GM23338 (cell line): Measurements from ENCODE around the gene TSPAN10. TPM values are rescaled to one million over a fixed set of nuclear protein-coding genes. Genes with fewer than 3 reads are reported as not detected.

Experiments
- ATAC-seq: fragments of 200-7000 bp; cut with Tn5 transposase; 3 replicates; pipeline ENCODE4 v1.9.1; 2020
- DNase-seq: peaks from one replicate; pipeline ENCODE4 v3.0.0-alpha.2; 2015; ENCODE audit warnings: low spot score
- H2AFZ ChIP-seq: fragments of 200-600 bp; sonication (generic); 2 replicates; pipeline ENCODE4 v1.8.0; 2016; ENCODE audit warnings: antibody characterized with exemption, mild to moderate bottlenecking, moderate library complexity
- H3F3A ChIP-seq: fragments of 200-600 bp; sonication (generic); replicated peaks from 2 replicates; pipeline ENCODE4 v1.8.0; 2017; ENCODE audit warnings: antibody characterized with exemption, mixed run types, low read depth
- H3K27ac ChIP-seq: fragments of 200-600 bp; sonication (generic); 2 replicates; pipeline ENCODE4 v1.6.1; 2016; ENCODE audit warnings: low read depth
- H3K27me3 ChIP-seq: fragments of 200-600 bp; sonication (generic); 2 replicates; pipeline ENCODE4 v1.8.0; 2016; ENCODE audit warnings: mild to moderate bottlenecking, mixed run types, moderate library complexity; ENCODE audit not compliant: insufficient read depth
- H3K36me3 ChIP-seq: fragments of 200-600 bp; sonication (generic); 2 replicates; pipeline ENCODE4 v1.8.0; 2016; ENCODE audit warnings: mild to moderate bottlenecking; ENCODE audit not compliant: insufficient read depth
- H3K4me1 ChIP-seq: fragments of 200-600 bp; sonication (generic); 2 replicates; pipeline ENCODE4 v1.8.0; 2016; ENCODE audit warnings: mild to moderate bottlenecking, moderate library complexity; ENCODE audit not compliant: insufficient read depth
- H3K4me2 ChIP-seq: fragments of 200-600 bp; sonication (generic); 2 replicates; pipeline ENCODE4 v1.7.1; 2017; ENCODE audit warnings: mixed run types
- H3K4me3 ChIP-seq: fragments of 200-600 bp; sonication (generic); 2 replicates; pipeline ENCODE4 v1.6.1; 2016; ENCODE audit warnings: mixed run types
- H3K79me2 ChIP-seq: fragments of 200-600 bp; sonication (generic); replicated peaks from 2 replicates; pipeline ENCODE4 v1.8.0; 2017; ENCODE audit warnings: mild to moderate bottlenecking; ENCODE audit not compliant: insufficient read depth
- H3K9me2 ChIP-seq: fragments of 200-600 bp; sonication (generic); 2 replicates; pipeline ENCODE4 v1.8.0; 2017; ENCODE audit not compliant: insufficient read depth
- H4K20me1 ChIP-seq: fragments of 200-600 bp; sonication (generic); replicated peaks from 2 replicates; pipeline ENCODE4 v1.8.0; 2017; ENCODE audit warnings: mild to moderate bottlenecking; ENCODE audit not compliant: insufficient read depth
- H3K27ac Mint-ChIP-seq: 2 replicates; pipeline ENCODE4 v1.8.0; 2020; ENCODE audit warnings: inconsistent platforms, mild to moderate bottlenecking, moderate library complexity, mixed read lengths
- H3K27me3 Mint-ChIP-seq: 3 replicates; pipeline ENCODE4 v1.8.0; 2022; ENCODE audit warnings: low read depth, mild to moderate bottlenecking, moderate library complexity, mixed read lengths, inconsistent platforms; ENCODE audit not compliant: insufficient read depth, poor library complexity
- H3K36me3 Mint-ChIP-seq: 3 replicates; pipeline ENCODE4 v1.8.0; 2021; ENCODE audit warnings: low read depth, mild to moderate bottlenecking, inconsistent platforms, moderate library complexity, mixed read lengths
- H3K4me1 Mint-ChIP-seq: 3 replicates; pipeline ENCODE4 v1.8.0; 2020; ENCODE audit warnings: mild to moderate bottlenecking, inconsistent platforms, mixed read lengths
- H3K4me3 Mint-ChIP-seq: 3 replicates; pipeline ENCODE4 v1.8.0; 2021; ENCODE audit warnings: moderate library complexity, mild to moderate bottlenecking, inconsistent platforms, mixed read lengths
- H3K9me3 Mint-ChIP-seq: 3 replicates; pipeline ENCODE4 v1.8.0; 2020; ENCODE audit warnings: moderate library complexity, mild to moderate bottlenecking, inconsistent platforms, mixed read lengths
- CREB1 ChIP-seq: fragments of 250-450 bp; sonication (Bioruptor Pico); IDR thresholded peaks from 2 replicates; pipeline ENCODE4 v1.5.0; 2020; ENCODE audit warnings: low read depth, mild to moderate bottlenecking, moderate library complexity
- CTCF ChIP-seq, 2 experiments: fragments of 200-600 bp in 1 of 2; sonication (generic) in 1 of 2; conservative IDR thresholded peaks; 2 replicates each; pipeline versions ENCODE4 v1.5.1 to v1.6.1; 2016 to 2017; ENCODE audit warnings: antibody characterized with exemption in 2 of 2, low read depth in 2 of 2, mild to moderate bottlenecking in 2 of 2, moderate library complexity in 1 of 2
- ETS1 ChIP-seq: IDR thresholded peaks from 2 replicates; pipeline ENCODE4 v1.6.1; 2016; ENCODE audit warnings: antibody characterized with exemption
- EZH2 ChIP-seq: fragments of 200-600 bp; sonication (generic); IDR thresholded peaks from one replicate; pipeline ENCODE4 v1.8.0; 2017; ENCODE audit warnings: antibody characterized with exemption, mild to moderate bottlenecking, low read depth; ENCODE audit not compliant: unreplicated experiment
- EZH2phosphoT487 ChIP-seq: fragments of 200-600 bp; sonication (generic); IDR thresholded peaks from one replicate; pipeline ENCODE4 v1.8.1; 2018; ENCODE audit warnings: antibody characterized with exemption; ENCODE audit not compliant: unreplicated experiment
- JUNB ChIP-seq: IDR thresholded peaks from one replicate; pipeline ENCODE4 v1.6.1; 2016; ENCODE audit warnings: antibody characterized with exemption; ENCODE audit not compliant: unreplicated experiment
- NANOG ChIP-seq: IDR thresholded peaks from 2 replicates; pipeline ENCODE4 v1.6.1; 2016; ENCODE audit warnings: antibody characterized with exemption, borderline replicate concordance
- POLR2AphosphoS5 ChIP-seq: IDR thresholded peaks from 2 replicates; pipeline ENCODE4 v1.6.1; 2016; ENCODE audit warnings: antibody characterized with exemption, low read depth
- REST ChIP-seq: IDR thresholded peaks from one replicate; pipeline ENCODE4 v1.6.1; 2018; ENCODE audit warnings: antibody characterized with exemption; ENCODE audit not compliant: unreplicated experiment
- STAT1 ChIP-seq: IDR thresholded peaks from one replicate; pipeline ENCODE4 v1.6.1; 2016; ENCODE audit warnings: antibody characterized with exemption; ENCODE audit not compliant: unreplicated experiment
- ZNF114 ChIP-seq: fragments of 250-450 bp; sonication (Bioruptor Pico); IDR thresholded peaks from 2 replicates; pipeline ENCODE4 v1.5.0; 2020; ENCODE audit warnings: mild to moderate bottlenecking, moderate library complexity
- ZNF331 ChIP-seq: fragments of 250-450 bp; sonication (Bioruptor Pico); IDR thresholded peaks from 2 replicates; pipeline ENCODE4 v1.5.0; 2020; ENCODE audit warnings: low read depth, mild to moderate bottlenecking, moderate library complexity
- ZNF462 ChIP-seq: fragments of 250-450 bp; sonication (Bioruptor Pico); IDR thresholded peaks from 2 replicates; pipeline ENCODE4 v1.5.0; 2020; ENCODE audit warnings: mild to moderate bottlenecking, moderate library complexity
- polyA plus RNA-seq: library from polyadenylated mRNA; unstranded; fragments of >200 nt; fragmentation: Nextera tagmentation; extraction: Ambion mirVana; gene quantifications from 2 replicates; pipeline ENCODE4 v1.2.1, GENCODE V29; 2016
- total RNA-seq: library from RNA; depleted of rRNA; stranded (reverse); fragments of >200 nt; shearing (Covaris generic); gene quantifications from 2 replicates; pipeline ENCODE4 v1.2.3, GENCODE V29; 2014

The TSPAN10 gene
- total and polyA plus RNA-seq, 2 experiments from 2014 or later: 0.66 to 1.2 TPM

- no peak overlapping the region for H3K4me3 Mint-ChIP-seq
- H3K79me2 ChIP-seq: peaks cover 72% of the 10 kb centered on the region
These were observed 21.5 kb upstream of the TSPAN10 start for GRCh38 chr17:81615401-81615930.

More at GRCh38 chr17:81615401-81615930, 21.5 kb upstream of the TSPAN10 start:
- Histone ChIP-seq H3K9me2 (no peaks in the 10 kb centered on the region), H4K20me1 (peaks cover 28% of the 10 kb centered on the region), H3K36me3 (peaks cover 23% of the 10 kb centered on the region), H3K4me2 (no peak overlapping the region), H3K4me3 (no peak overlapping the region), H3K4me1 (no peaks in the 10 kb centered on the region), H3K27ac (no peak overlapping the region), H3F3A (no peaks in the 10 kb centered on the region; the same call in 1 of the 2 replicates), H2AFZ (no peak overlapping the region), H3K27me3 (no peaks in the 10 kb centered on the region)
- H3K9me3 Mint-ChIP-seq: peaks cover 15% of the 10 kb centered on the region; the same call in 2 of the 3 replicates
- DNase-seq (no peak), ATAC-seq (no peak)
- peaks cover 85% of the 10 kb centered on the region for H3K36me3 Mint-ChIP-seq
- no peaks in the 10 kb centered on the region for H3K4me1 Mint-ChIP-seq
- H3K27me3 Mint-ChIP-seq: peaks cover 12% of the 10 kb centered on the region
- no peak for TF ChIP-seq ETS1
- no peak for TF ChIP-seq CTCF (conservative IDR thresholded peaks at IDR 0.05; ENCODE audit: low read depth in 2 of 2)
- TF ChIP-seq NANOG: no peak
- no peak for TF ChIP-seq JUNB
- TF ChIP-seq CREB1 (CRISPR knock-in tag): no peak
- TF ChIP-seq EZH2: no peak
- no peak for TF ChIP-seq EZH2phosphoT487
- no peak for TF ChIP-seq STAT1
- no peak for TF ChIP-seq ZNF462 (CRISPR knock-in tag)
- no peak for TF ChIP-seq POLR2AphosphoS5
- TF ChIP-seq ZNF114: no peak
- no peak for TF ChIP-seq ZNF331 (CRISPR knock-in tag)
- no peak for TF ChIP-seq REST
- no peak overlapping the region for H3K27ac Mint-ChIP-seq
